ENCODE results near the gene TPPP2.

DNA sequence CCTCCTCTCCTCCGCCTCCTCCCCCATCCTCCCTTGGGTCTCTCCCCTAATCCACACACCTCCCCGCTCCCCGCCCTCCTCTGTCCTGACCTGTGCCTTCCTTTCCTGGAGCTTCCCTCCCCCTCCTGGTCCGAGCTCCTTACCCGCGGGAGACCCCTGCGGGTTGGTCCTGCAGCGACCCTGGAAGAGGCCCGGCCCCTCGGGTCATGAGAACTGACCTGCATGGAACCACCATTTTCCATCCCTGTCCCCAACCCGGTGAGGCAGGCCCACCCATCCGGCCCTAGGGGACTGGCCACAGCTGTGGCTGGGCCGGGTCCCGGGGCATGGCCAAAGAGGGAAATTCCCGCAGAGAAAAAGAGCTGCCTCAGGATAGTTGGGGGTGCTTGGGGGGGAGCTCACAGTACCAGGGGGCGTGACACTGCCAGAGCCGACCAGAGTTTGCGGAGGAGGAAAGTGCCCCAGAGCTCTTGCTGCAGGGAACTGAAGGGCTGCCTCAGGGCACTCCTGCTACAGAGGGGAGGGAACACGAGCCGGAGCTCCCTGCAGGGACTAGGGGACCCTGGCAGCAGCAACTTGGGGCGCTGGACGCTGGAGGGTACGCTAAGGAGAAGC lies 40.7 kb downstream of the TPPP2 start:
- TF ChIP-seq POLR2AphosphoS5 (IDR thresholded peaks at IDR 0.05; ENCODE audit: low read depth, low read length) (no peak), TAF1 (IDR thresholded peaks at IDR 0.05; ENCODE audit: borderline replicate concordance, insufficient read depth, low read length) (no peak), SIN3A (IDR thresholded peaks at IDR 0.05; ENCODE audit: borderline replicate concordance, insufficient read depth, low read length) (no peak), FOXP2 (optimal IDR thresholded peaks at IDR 0.05; ENCODE audit: borderline replicate concordance, extremely low read depth, extremely low read length, insufficient read depth) (no peak)
- TF ChIP-seq, protein P1, sequence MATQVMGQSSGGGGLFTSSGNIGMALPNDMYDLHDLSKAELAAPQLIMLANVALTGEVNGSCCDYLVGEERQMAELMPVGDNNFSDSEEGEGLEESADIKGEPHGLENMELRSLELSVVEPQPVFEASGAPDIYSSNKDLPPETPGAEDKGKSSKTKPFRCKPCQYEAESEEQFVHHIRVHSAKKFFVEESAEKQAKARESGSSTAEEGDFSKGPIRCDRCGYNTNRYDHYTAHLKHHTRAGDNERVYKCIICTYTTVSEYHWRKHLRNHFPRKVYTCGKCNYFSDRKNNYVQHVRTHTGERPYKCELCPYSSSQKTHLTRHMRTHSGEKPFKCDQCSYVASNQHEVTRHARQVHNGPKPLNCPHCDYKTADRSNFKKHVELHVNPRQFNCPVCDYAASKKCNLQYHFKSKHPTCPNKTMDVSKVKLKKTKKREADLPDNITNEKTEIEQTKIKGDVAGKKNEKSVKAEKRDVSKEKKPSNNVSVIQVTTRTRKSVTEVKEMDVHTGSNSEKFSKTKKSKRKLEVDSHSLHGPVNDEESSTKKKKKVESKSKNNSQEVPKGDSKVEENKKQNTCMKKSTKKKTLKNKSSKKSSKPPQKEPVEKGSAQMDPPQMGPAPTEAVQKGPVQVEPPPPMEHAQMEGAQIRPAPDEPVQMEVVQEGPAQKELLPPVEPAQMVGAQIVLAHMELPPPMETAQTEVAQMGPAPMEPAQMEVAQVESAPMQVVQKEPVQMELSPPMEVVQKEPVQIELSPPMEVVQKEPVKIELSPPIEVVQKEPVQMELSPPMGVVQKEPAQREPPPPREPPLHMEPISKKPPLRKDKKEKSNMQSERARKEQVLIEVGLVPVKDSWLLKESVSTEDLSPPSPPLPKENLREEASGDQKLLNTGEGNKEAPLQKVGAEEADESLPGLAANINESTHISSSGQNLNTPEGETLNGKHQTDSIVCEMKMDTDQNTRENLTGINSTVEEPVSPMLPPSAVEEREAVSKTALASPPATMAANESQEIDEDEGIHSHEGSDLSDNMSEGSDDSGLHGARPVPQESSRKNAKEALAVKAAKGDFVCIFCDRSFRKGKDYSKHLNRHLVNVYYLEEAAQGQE (IDR thresholded peaks at IDR 0.05; ENCODE audit: insufficient read depth in 1 of 2, low read depth in 2 of 2, low read length in 2 of 2) = no peak
